Measurements from ENCODE around the gene EFCAB6. TPM values are rescaled to one million over a fixed set of nuclear protein-coding genes. Genes with fewer than 3 reads are reported as not detected.

The EFCAB6 gene
- total RNA-seq, 1 experiment from 2014 or later, result 0.52 TPM

DNA sequence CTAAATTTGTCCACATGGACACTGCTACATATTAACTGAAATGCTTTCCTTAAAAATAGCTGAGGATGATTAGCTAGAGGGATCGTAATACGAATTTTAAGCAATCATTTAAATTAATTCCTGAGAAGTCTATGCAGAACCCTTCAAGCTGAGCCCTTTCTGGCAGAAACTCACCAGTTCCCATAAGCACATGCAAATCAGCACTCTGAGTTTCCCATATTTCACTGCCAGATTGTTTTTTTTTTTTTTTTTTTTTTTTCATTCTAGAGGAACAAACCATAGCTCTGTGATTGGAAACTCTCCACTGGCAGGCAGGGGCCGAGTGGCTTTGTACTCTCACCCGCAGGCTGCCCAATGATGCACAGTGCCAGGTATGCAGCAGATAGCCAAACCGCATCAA lies 145.6 kb downstream of the EFCAB6 start:
- Histone ChIP-seq H3K27ac (ENCODE audit: low read depth, low read length) (no peak overlapping the region), H3K79me2 (ENCODE audit: insufficient read depth, low read length) (no peaks in the 10 kb centered on the region), H3K36me3 (ENCODE audit: control insufficient read depth in 1 of 2, insufficient read depth in 2 of 2, low read length in 2 of 2) (no peaks in the 10 kb centered on the region; a peak in 1 of 4 replicates), H3K4me2 (ENCODE audit: low read length) (no peak overlapping the region), H3K27me3 (ENCODE audit: insufficient read depth, low read length) (peaks cover 68% of the 10 kb centered on the region; the same call in 1 of the 2 replicates), H2AFZ (ENCODE audit: low read depth, low read length, poor library complexity, severe bottlenecking) (no peak overlapping the region), H3K9me2 (ENCODE audit: insufficient read depth) (no peaks in the 10 kb centered on the region), H3K4me1 (ENCODE audit: control insufficient read depth in 1 of 2, insufficient read depth in 2 of 2, low read length in 2 of 2) (no peaks in the 10 kb centered on the region), H3K9ac (ENCODE audit: low read length) (no peak overlapping the region), H3K4me3 (replicated peaks in 1 of 2; ENCODE audit: low read depth in 1 of 2, low read length in 2 of 2) (no peak overlapping the region), H3K9me3 (ENCODE audit: control insufficient read depth in 1 of 2, insufficient read depth in 1 of 2, low read depth in 1 of 2, low read length in 2 of 2) (no peaks in the 10 kb centered on the region), H4K20me1 (ENCODE audit: insufficient read depth) (no peaks in the 10 kb centered on the region)
- no TSS peak for BruUV-seq (replicated peaks)
- TF ChIP-seq POLR2AphosphoS5 (IDR thresholded peaks at IDR 0.05; ENCODE audit: low read depth, low read length) (no peak), SRF (IDR thresholded peaks at IDR 0.05; ENCODE audit: low read depth) (no peak), JUND (IDR thresholded peaks at IDR 0.05) (no peak), EZH2phosphoT487 (IDR thresholded peaks at IDR 0.05; ENCODE audit: borderline replicate concordance) (no peak), EGR1 (IDR thresholded peaks at IDR 0.05; ENCODE audit: low read depth) (no peak), FOSL1 (IDR thresholded peaks at IDR 0.05; ENCODE audit: low read depth) (no peak), EZH2 (IDR thresholded peaks at IDR 0.05) (no peak), CTCF (IDR thresholded peaks at IDR 0.05 in 2 of 3, conservative IDR thresholded peaks at IDR 0.05 in 1 of 3; ENCODE audit: borderline replicate concordance in 1 of 3, insufficient read depth in 1 of 3, low read depth in 2 of 3, low read length in 2 of 3) (no peak), CBX3 (IDR thresholded peaks at IDR 0.05; ENCODE audit: low read depth) (no peak), TCF7L2 (IDR thresholded peaks at IDR 0.05; ENCODE audit: borderline replicate concordance, extremely low read depth, insufficient read depth, insufficient read length) (no peak), ZFX (IDR thresholded peaks at IDR 0.05) (no peak), POLR2A (IDR thresholded peaks at IDR 0.05; ENCODE audit: borderline replicate concordance, extremely low read depth, insufficient read depth, insufficient read length) (no peak), MAX (IDR thresholded peaks at IDR 0.05) (no peak), SIN3A (IDR thresholded peaks at IDR 0.05; ENCODE audit: low read depth) (no peak), RAD21 (IDR thresholded peaks at IDR 0.05; ENCODE audit: low read depth) (no peak)
- TF ChIP-seq, protein P1, sequence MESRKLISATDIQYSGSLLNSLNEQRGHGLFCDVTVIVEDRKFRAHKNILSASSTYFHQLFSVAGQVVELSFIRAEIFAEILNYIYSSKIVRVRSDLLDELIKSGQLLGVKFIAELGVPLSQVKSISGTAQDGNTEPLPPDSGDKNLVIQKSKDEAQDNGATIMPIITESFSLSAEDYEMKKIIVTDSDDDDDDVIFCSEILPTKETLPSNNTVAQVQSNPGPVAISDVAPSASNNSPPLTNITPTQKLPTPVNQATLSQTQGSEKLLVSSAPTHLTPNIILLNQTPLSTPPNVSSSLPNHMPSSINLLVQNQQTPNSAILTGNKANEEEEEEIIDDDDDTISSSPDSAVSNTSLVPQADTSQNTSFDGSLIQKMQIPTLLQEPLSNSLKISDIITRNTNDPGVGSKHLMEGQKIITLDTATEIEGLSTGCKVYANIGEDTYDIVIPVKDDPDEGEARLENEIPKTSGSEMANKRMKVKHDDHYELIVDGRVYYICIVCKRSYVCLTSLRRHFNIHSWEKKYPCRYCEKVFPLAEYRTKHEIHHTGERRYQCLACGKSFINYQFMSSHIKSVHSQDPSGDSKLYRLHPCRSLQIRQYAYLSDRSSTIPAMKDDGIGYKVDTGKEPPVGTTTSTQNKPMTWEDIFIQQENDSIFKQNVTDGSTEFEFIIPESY (IDR thresholded peaks at IDR 0.05; ENCODE audit: extremely low read depth, insufficient replicate concordance, low read length), result no peak
- TF ChIP-seq, protein P2, sequence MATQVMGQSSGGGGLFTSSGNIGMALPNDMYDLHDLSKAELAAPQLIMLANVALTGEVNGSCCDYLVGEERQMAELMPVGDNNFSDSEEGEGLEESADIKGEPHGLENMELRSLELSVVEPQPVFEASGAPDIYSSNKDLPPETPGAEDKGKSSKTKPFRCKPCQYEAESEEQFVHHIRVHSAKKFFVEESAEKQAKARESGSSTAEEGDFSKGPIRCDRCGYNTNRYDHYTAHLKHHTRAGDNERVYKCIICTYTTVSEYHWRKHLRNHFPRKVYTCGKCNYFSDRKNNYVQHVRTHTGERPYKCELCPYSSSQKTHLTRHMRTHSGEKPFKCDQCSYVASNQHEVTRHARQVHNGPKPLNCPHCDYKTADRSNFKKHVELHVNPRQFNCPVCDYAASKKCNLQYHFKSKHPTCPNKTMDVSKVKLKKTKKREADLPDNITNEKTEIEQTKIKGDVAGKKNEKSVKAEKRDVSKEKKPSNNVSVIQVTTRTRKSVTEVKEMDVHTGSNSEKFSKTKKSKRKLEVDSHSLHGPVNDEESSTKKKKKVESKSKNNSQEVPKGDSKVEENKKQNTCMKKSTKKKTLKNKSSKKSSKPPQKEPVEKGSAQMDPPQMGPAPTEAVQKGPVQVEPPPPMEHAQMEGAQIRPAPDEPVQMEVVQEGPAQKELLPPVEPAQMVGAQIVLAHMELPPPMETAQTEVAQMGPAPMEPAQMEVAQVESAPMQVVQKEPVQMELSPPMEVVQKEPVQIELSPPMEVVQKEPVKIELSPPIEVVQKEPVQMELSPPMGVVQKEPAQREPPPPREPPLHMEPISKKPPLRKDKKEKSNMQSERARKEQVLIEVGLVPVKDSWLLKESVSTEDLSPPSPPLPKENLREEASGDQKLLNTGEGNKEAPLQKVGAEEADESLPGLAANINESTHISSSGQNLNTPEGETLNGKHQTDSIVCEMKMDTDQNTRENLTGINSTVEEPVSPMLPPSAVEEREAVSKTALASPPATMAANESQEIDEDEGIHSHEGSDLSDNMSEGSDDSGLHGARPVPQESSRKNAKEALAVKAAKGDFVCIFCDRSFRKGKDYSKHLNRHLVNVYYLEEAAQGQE (IDR thresholded peaks at IDR 0.05; ENCODE audit: low read depth), result no peak
- TF ChIP-seq, protein P3, sequence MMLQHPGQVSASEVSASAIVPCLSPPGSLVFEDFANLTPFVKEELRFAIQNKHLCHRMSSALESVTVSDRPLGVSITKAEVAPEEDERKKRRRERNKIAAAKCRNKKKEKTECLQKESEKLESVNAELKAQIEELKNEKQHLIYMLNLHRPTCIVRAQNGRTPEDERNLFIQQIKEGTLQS (IDR thresholded peaks at IDR 0.05), result no peak
- DNase-seq (ENCODE audit: low read depth, low spot score) (no peak), ATAC-seq (no peak)
- intact Hi-C loops (cut with micrococcal nuclease), result no loop called here
- ChIA-PET POLR2A (no interaction called here), CTCF (no interaction called here), RAD21 (ENCODE audit: low non-redundant PET in 1 of 2, low total read pairs in 2 of 2, uncharacterized antibody in 2 of 2, unreplicated experiment in 2 of 2) (no interaction called here)
